ENCODE results near the gene SPATA31C1. TPM values are rescaled to one million over a fixed set of nuclear protein-coding genes. Genes with fewer than 3 reads are reported as not detected.

Gene SPATA31C1
- total RNA-seq, 1 donor from 2014 or later: not detected

GRCh38 chr9:87950296-87950695, 32.5 kb downstream of the SPATA31C1 start:
- DNase-seq (ENCODE audit: low read depth): no peak
- no peak overlapping the region for H3K4me3 ChIP-seq (ENCODE audit: low read depth, low read length)
- TF ChIP-seq CTCF (conservative IDR thresholded peaks at IDR 0.05; ENCODE audit: low read depth, low read length): no peak

GRCh38 chr9:87950765-87951488, 33.2 kb downstream of the SPATA31C1 start:
- no peak overlapping the region for H3K4me3 ChIP-seq (ENCODE audit: low read depth, low read length)
- DNase-seq (ENCODE audit: low read depth): no peak
- TF ChIP-seq CTCF (conservative IDR thresholded peaks at IDR 0.05; ENCODE audit: low read depth, low read length): peak; percentile 67

- DNase-seq (ENCODE audit: low read depth): no peak
- no peak overlapping the region for H3K4me3 ChIP-seq (ENCODE audit: low read depth, low read length)
- no peak for TF ChIP-seq CTCF (conservative IDR thresholded peaks at IDR 0.05; ENCODE audit: low read depth, low read length)
Observed at GRCh38 chr9:87954230-87954629, 36.5 kb downstream of the SPATA31C1 start.

GRCh38 chr9:87957839-87958238, 40.1 kb downstream of the SPATA31C1 start:
- no peak for TF ChIP-seq CTCF (conservative IDR thresholded peaks at IDR 0.05; ENCODE audit: low read depth, low read length)
- no peak overlapping the region for H3K4me3 ChIP-seq (ENCODE audit: low read depth, low read length)
- DNase-seq (ENCODE audit: low read depth): no peak

GRCh38 chr9:87958591-87958990, 40.8 kb downstream of the SPATA31C1 start:
- no peak overlapping the region for H3K4me3 ChIP-seq (ENCODE audit: low read depth, low read length)
- no peak for DNase-seq (ENCODE audit: low read depth)
- TF ChIP-seq CTCF (conservative IDR thresholded peaks at IDR 0.05; ENCODE audit: low read depth, low read length): no peak

- TF ChIP-seq CTCF (conservative IDR thresholded peaks at IDR 0.05; ENCODE audit: low read depth, low read length): no peak
- H3K4me3 ChIP-seq (ENCODE audit: low read depth, low read length): no peak overlapping the region
- no peak for DNase-seq (ENCODE audit: low read depth)
Observed at GRCh38 chr9:87959916-87960581, 42.3 kb downstream of the SPATA31C1 start.

Measured in epithelial cell of proximal tubule (primary cell).